LHCN-M2 (cell line): ENCODE data around the gene SLBP. TPM values are rescaled to one million over a fixed set of nuclear protein-coding genes. Genes with fewer than 3 reads are reported as not detected.
A peak's percentile ranks its signal among the peaks of the same experiment; 100 is the strongest.
"Not testable (repeated sequence)": the region's sequence is repeated elsewhere in the genome, so short reads cannot be mapped to it uniquely, and the experiment has no call there.

Experiments used
- DNase-seq: peaks from one replicate; pipeline ENCODE4 v3.0.0-alpha.2; 2012; ENCODE audit warnings: low read depth
- total RNA-seq: library from RNA; depleted of rRNA; stranded (reverse); fragments of >200 nt; gene quantifications from 2 replicates; pipeline ENCODE4 v1.2.3, GENCODE V29; 2014

The SLBP gene
- total RNA-seq, 1 experiment from 2014 or later, result 173 TPM

DNA sequence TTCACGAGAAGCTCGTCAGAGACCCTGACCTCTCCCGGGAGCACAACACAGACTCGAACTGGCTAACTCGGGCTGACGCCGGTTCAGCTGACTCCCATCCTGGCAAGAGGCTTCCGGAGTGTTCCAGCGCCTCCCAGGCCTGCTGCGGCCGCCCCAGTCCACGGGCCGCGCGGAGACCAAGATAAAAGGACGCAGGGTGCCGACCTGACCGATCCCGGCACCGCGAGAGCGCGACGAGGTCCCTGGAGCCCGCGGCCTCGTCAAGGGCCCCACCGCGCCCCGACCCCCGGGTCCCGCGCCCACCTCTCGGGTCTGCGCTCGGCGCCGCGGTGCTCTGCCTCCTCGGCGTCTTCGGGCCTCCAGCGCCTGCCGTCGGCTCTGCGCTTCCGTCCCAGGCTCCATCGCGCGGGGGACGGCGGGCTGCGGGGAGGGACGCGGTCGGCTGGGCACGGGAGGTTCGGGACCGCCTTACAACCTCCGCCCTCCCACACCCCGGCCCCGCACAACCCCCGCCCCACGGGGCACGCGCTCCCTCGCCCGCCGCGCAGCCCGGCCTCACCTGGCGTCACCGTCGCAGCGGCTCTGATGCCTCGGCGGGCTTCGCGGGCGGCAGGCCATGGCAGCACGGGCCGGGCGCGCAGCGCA is 426 bp downstream of the SLBP start:
- peak; percentile 61 for DNase-seq

DNA sequence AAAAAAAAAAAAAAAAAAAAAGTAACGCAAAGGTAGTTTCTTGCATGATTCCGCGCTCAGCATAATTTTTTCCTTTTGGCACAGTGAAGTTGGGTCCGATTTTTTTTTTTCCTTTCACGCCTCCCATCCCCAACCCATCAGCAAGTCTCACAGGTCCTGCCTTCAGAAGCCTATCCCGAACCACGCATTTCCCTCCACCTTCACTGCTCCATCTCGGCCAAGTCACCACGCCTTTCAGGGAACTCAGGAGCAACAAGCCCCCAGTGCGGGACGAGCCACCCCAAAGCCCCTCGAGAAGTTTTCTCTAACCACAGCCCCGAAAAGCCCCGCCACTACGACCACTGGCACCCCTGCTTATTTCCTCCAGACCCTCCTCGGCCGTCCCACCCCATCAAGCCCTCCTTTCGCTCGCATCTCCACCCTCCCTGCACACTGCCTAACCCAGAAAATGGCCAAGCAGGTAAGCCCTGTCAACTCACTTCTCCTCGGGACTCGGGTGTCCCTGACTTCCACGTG is 1.0 kb downstream of the SLBP start:
- no peak for DNase-seq

DNA sequence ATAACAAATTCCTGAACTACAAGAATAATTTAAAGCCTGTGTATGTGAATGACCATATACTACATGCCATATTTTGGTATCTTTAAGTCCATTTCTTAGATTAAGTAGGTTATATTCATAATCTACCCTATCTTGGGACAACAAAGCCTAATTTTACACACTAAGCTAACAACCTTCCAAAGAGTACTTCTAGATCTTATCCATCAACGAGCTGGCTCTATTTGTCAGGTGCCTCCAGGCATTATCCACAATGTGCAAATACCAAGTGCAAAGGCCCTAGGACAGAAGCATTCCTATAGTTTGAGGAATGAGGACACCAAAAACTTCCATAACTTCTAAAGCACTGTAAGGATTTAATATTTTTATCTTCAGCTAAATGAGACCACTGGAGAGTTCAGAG is 3.5 kb downstream of the SLBP start:
- DNase-seq, result no peak

GRCh38 chr4:1706358-1706757 is 5.8 kb downstream of the SLBP start:
- DNase-seq, result no peak

DNA sequence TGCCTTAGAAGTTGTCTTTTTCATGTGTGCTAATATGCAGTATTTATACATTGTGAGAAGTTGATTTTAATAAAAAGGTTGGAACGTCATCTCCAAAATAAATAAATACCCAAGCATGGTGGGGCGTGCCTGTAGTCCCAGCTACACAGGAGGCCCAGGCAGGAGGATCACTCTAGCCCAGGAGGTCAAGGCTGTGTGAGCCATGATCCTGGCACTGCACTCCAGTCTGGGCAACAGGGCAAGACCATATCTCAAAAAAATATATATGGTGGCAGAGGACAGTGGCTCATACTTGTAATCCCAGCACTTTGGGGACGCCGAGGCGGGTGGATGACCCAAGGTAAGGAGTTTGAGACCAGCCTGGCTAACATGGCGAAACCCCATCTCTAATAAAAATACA is 6.4 kb downstream of the SLBP start:
- no peak for DNase-seq

- DNase-seq, result no peak
Measured at GRCh38 chr4:1703867-1704266, 8.3 kb downstream of the SLBP start.

GRCh38 chr4:1701671-1702070 is 10.4 kb downstream of the SLBP start:
- DNase-seq, result not testable (repeated sequence)

DNA sequence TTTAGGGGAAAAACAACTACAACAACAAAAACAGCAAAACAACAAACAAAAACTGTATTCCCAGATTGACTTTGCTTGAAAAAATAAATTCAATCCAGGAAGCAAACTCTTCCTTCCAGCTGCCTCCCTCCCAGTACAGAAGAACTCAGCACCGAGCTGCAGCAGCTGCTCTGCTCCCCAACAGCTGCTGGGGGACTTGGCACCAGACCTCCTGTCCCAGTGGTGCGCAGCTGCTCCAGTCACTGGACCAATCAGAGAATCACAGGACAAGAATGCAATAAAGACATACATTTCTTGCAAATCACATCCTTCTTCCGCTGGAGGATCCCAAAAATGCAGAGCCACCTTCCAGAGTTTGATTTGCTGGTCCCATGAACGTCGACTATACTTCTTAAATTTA is 16.2 kb downstream of the SLBP start:
- peak; percentile 98 for DNase-seq

DNA sequence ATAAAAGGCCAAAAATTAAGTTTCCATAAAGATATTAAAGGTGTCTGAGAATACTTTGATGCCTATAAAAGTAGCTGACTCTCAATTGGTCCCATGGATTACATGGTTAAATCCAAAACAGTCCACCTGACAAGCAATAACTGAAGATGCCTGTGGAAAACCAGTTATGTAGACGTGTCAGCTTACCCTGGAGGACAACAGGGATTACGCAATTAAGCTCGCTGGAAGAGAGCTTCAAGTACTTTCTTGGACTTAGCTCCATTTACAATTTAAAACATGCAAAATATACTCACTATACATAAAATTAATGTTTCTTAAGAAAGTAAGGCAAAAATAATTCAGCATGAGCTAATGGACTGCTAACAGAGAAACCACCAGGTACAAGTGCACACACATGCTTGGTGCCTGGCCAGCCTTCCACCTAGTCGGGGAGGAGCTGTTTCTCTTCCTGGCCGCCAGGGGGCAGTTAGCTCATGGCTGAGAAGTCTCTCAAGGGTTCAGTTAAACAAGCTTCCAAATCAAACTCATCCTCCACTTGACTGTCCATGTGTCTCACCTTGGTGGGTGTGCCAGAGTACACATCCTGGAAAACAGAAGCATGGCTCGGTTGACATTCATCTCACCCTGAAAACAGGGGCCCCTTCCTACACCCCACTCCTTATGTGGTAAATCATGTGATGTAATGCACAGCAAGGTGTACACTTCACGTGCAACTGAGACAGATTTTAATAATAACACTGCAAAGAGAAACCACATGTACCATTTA is 18.8 kb downstream of the SLBP start:
- DNase-seq, result peak; percentile 71

- no peak for DNase-seq
Measured at GRCh38 chr4:1691737-1692373, 20.3 kb downstream of the SLBP start.

GRCh38 chr4:1690698-1691097 is 21.4 kb downstream of the SLBP start:
- DNase-seq, result no peak

DNA sequence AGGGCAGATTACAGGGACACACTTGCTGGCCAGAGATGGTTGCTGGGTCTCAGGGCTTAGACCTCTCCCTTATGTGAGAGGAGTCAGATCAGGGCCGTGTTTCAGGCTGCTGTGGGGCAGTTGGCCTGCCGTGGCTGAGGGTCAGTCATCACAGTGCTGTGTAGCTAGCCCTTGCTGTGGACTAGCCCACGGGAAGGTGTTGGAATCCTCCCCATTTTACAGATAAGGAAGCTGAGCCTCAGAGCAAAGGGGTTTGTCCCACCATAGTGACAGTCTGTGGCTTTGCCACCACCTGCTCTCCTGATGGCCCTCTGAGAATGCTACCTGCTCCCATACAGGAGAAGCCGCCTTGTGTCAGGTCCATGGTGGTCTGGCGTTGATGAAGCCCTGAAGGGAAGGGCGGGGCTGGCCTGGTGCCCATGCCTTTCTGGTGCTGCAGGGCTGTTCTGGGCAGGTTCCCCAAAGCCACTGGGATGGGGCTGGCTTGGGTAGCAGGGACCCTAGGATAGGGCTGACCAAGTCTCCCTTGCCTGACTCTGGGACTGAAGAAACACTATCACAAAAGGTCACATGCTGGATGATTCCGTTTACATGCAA is 25.6 kb downstream of the SLBP start:
- DNase-seq, result no peak

DNA sequence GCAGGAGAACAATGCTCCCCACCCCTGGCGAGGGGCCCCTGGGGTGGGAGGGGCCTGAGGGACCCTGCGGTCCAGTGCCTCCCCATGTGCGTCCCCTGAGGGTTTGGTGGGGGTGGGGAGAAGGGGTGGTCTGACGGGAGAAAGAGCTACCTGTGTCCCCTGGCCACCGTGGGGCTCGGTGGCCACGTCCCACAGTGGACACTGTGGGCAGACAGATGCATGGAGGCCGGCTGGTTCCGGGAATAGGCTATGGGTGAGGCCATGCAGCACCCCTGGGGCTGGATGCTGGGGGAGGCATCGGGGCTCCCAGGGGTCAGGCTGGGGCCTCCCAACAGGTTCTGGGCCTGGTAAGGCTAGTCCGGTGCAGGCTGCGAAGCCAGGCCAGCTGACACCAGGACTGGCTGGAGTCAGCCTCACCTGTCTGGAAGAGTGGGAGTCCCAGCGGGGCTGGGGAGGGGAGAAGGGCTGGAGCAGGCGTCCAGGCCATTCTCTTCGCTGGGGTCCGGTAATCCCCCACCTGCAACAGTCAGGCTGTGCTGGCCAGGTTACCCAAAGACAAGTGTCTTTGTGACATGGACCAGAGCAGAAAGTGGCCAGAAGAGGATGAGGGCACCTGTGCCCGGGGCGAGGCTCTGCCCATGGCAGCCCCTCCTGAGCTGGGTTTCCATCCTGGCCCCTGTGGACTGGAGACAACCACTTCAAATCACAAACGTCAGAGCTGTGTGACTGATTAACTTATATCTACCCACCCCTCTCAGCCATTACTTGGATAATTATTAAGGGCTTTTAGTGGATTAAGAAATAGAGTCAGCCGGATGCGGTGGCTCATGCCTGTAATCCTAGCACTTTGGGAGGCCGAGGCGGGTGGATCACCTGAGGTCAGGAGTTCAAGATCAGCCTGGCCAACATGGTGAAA is 26.6 kb downstream of the SLBP start:
- no peak for DNase-seq

DNA sequence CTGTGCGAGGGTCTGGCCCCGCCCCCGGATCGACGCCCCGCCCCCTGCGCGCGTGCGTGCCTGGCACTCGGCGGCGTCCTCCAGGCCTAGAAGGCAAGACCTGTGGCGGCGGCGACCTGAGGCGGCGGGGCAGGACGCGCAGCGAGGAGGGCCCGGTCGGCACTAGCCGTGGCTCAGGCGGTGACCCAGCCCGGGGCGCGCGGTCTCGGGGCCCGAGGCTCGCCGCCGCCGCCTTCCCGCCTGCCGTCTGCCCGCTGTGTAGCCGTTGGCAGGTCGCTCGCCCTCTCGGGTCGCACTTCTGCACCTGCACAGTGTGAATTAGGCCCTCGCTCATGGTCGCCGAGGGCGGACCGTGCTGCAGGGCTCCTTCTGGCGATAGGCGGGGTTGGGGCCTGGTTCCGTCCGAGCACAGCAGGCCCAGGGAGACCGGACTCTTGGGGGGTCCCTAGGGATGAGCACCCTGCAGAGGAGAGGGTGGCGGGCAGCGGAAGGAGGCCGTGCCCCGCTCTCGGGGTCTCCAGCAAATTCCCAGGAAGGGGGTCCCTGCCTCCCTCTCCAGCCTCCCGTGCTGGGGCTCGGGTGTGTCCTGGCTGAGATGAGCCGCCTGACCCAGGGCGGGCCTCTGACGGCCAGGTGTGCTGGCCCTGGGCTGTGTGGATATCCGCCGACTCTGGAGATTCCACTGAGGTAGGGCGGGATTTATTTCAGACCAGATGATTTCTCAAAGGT is 27.4 kb downstream of the SLBP start:
- no peak for DNase-seq

DNA sequence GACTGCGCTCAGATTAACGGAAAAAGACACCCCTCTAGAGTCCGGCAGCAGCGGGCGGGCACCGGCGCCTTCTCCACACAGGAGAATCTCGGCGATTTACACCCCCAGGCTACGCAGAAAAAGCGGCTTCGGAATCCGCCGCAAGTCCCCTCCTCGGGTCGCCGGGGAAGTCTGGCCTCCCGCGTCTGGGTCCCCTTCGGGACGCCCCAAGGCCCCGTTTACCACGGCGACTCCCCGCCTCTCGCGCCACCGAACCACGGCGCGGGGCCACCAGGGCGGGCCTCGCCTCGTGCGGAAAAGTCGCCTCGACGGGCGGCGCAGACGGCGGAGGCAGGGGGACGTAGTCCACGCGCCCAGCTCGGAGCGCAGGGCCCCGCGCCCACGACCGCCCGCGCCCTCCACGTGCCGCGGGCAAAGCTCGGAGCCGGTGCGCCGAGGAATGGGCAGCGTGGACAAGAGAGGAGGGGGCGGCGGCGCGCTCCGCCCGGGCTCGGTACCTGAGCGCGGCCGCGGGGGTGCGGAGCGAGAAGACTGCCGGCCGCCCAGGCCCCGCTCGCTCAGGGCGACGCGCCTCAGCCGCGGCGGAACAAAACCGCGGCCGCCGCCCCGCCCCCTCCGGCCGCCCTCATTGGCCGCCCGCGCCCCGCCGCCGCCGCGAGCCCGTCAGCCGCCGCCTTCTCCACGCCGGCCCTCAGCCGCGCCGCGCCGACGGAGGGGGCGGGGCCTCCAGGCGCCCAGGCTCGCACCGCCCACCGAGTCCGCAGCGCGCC is 28.2 kb downstream of the SLBP start, which contains the start of gene FAM53A:
Gene FAM53A, minus strand, starts transcription at position 578 of the 770 bp plus-strand sequence. CDS start 15,572 bp downstream, outside the sequence.
- peak; percentile 79 for DNase-seq

GRCh38 chr4:1683261-1683735 is 28.8 kb downstream of the SLBP start:
- peak; percentile 72 for DNase-seq

DNA sequence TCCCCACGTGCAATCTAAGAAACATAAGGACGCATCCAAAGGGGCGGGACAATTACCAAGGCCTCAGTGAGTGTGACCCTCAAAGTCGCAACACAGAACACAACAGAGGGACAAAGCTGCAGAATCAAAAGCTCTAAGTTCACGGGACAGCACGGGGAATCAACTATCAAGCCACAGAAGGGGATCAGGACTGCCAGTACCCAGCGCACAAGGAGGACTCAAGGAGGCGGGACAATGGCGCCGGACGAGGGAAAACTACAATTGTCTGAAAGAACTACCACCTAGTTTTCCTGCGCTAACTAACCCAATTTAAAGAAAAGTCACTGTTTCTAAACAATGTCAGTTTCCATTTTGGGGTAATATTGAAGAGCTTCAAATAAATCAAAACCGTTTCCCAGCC is 29.3 kb downstream of the SLBP start:
- no peak for DNase-seq

- no peak for DNase-seq
Measured at GRCh38 chr4:1678244-1678643, 33.9 kb downstream of the SLBP start.
